HG03558 (cell line): ENCODE data around the gene OR10C1.

Experiments used
- ATAC-seq: cut with Tn5 transposase; IDR thresholded peaks from one replicate; pipeline ENCODE4 v1.9.1; 2021; ENCODE audit warnings: moderate number of reproducible peaks; ENCODE audit not compliant: unreplicated experiment; ENCODE audit errors: extremely low read depth

The OR10C1 gene

DNA sequence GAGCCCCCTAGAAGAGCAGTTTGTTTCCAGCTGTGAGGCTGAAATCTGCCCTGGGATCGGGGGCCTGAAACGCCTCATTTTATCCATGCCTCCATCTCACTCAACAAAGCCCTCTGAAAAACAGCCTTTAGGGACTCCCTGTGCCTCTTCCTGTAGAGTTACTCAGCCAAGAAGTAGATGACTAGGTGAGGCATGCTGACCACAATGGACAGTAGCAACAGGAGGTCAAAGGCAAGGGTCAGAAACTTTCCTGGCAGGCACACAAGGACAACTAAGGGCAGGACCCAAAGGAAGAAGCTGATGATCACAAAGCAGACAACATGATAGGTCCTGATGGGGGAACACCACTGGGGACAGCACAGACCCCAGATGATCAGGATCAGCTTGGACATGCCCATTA lies 35.9 kb downstream of the OR10C1 start:
- no peak for ATAC-seq

GRCh38 chr6:29477923-29478450 lies 38.9 kb downstream of the OR10C1 start:
- ATAC-seq = no peak

GRCh38 chr6:29478740-29479139 lies 39.6 kb downstream of the OR10C1 start:
- ATAC-seq = no peak

DNA sequence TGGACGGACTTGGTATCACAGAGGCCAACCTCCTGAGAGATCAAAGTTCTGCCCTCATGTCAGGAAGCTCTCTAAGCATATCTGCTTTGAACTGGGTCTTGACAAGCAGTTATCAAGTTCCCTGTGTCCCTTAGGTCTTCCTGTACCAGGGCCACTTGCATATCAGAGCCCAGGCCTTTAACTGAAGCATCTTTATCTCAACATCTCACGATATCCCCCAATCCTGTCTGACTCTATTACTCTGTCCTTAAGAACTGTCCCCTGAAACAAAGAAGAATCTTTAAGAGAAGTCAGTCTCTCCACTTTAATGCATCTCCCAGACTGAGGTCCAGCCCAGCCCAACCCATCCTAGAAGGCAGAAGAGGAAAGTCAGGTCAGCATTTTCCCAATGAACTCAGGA lies 40.5 kb downstream of the OR10C1 start:
- ATAC-seq = no peak

GRCh38 chr6:29483186-29483585 lies 44.1 kb downstream of the OR10C1 start:
- no peak for ATAC-seq

DNA sequence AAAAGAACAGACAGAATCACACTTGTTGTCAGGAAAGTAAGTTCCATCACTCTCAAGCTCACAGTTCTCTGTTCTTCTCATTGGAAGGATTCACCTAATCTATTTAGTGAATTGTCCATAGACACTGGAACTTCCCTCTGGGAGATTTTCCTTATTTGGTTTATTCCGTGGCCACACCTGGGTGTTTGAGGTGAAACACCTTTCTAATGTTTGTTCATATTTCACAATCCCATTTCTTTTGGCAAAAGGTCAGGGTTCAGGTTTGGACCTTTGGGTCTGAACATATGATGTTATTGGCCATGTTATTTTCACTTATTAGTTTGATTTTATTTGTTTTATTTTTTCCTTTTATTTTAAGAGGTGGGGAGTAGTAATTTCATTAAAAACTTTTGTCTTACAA lies 44.6 kb downstream of the OR10C1 start:
- ATAC-seq = no peak

DNA sequence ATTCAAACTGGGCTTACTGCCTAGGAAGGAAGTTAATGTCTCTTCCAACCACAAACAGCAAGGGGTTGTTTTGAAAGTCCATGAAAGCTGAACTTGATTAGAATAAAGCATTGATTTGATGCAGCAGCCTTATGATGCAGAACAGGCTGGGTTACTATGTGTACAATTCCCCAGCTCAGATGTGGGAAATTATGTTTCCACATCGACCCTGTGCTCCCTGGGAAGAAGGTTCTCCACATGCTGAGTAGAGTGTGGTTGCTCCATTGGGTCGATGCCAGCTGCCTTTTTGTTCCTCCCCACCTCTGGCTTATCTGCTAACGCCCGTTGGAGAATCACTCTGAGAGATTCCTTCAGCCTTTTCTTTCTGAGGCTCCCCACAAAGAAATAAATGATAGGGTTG lies 47.5 kb downstream of the OR10C1 start:
- no peak for ATAC-seq

GRCh38 chr6:29487131-29487530 lies 48.0 kb downstream of the OR10C1 start:
- ATAC-seq = no peak

GRCh38 chr6:29487660-29488059 lies 48.6 kb downstream of the OR10C1 start, which contains the start of gene MAS1L:
MAS1L (minus strand) TSS chr6:29487956; CDS start chr6:29487902, 54 bp downstream.
- no peak for ATAC-seq

- ATAC-seq = no peak
Observed at GRCh38 chr6:29488874-29489273, 49.8 kb downstream of the OR10C1 start.

GRCh38 chr6:29489286-29489685 lies 50.2 kb downstream of the OR10C1 start:
- ATAC-seq = no peak

DNA sequence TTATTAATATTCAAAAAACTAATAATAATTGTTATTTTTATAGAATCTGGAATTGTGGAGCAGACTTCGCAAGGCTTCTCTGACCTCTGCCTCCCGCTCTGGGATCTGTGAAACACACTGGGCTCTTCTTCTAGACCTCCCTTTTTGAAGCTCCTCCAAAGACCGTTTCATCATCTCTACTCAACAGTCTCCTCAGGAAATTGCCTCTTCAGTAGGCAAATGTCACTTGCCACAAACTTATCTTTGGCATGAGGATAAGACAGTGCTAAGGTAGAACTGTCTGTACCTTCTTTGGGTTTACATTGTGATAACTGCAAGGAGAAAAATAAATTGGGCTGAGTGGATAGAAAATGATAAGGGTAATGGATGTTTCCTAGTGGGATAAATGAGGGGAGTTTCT lies 50.9 kb downstream of the OR10C1 start:
- ATAC-seq = no peak

DNA sequence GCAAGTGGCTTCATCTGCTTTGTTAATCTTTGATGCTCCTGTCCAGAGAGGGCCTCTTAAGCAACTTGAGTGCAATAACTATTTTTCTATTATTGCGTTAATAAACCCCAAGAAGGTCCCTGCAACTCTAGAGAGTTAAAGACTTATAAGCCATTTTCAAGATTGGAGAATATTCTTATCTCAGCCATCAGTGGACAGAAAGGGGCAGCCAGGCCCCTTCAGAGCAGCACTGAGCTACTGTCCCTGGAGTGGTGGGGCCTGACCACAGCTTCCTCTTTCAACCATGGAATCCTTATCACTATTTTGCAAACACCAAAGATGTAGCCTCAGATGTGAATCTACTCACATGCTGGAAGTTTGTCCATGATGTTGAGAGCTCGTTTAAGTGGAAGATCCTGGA lies 51.4 kb downstream of the OR10C1 start:
- no peak for ATAC-seq
